Femur (tissue), 1 donor: ENCODE results near the gene GNPTAB.
"Not testable (repeated sequence)": the region's sequence is repeated elsewhere in the genome, so short reads cannot be mapped to it uniquely, and the experiment has no call there.

Experiments used
- DNase-seq: peaks from one replicate; pipeline ENCODE4 v3.0.0-alpha.2; 2017

The GNPTAB gene

GRCh38 chr12:101767537-101767936 lies 63.2 kb downstream of the GNPTAB start:
- no peak for DNase-seq

DNA sequence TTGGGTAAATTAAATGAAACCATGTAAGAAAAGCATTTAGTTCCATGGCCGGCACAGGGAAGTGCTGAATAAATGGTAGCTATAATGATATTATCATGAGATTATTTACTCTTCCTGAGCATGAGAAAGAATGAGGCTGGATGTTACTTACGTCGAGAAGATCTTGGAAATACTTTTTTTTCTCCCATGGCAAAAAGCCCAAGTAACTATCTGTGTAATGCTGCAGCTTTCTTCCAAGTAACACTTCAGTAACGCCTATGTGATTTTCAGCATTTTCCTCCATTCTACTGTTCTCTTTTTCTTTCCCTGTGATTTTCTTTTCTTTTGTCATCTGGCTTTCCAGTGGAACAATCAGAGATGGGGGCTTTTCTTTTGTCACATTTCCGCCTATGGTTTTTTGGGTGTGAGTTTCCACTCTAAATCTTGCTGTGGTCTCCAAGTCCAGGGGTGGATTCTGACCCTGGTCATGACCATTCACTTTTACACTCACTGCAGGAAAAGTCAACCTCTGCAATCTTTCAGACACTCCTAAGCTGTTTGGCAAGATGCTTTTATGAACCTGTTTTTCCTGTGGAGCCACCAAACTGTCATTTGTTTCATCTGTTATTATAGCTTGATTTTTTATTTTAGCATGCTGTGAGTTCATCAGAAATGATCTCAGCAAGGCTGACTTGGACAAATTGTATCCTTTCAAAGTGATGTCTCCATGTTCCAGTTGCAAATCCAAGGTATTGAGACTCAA lies 66.5 kb downstream of the GNPTAB start:
- DNase-seq: no peak

- DNase-seq: no peak
Measured at GRCh38 chr12:101763246-101763931, 67.4 kb downstream of the GNPTAB start.

- DNase-seq: no peak
Measured at GRCh38 chr12:101761781-101762180, 69.0 kb downstream of the GNPTAB start.

GRCh38 chr12:101761350-101761749 lies 69.4 kb downstream of the GNPTAB start:
- no peak for DNase-seq

DNA sequence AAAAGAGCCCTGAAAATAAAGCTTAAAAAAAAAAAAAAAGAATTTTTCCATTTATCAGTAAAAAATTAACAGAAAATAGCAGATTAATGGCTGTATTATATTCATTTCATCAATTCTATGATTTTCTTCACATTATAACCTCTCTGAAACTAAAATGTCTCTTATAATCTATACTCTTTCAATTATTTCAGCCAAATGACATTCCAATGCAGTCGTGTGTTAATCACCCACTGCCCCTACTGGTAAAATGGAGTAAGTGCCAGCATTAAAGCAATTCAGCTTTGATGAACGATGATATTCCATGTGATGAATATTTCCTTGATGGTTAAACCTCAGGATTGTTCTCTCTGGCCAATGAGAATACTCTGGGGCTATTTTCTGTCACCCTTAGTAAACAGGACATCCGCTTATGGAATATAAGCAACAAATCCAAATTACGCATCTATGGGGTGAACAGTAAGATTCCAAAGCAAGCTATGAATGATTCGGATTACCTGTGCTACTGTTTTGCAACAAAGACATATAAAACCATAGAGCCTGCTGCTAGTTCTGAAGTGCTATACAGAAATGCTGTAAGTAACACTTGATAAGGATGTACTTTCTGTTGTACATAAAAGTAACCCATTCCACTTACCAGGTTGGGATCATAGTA lies 71.2 kb downstream of the GNPTAB start:
- DNase-seq: no peak

GRCh38 chr12:101750152-101750551 lies 80.6 kb downstream of the GNPTAB start:
- DNase-seq: no peak

- DNase-seq: no peak
Measured at GRCh38 chr12:101749657-101750056, 81.1 kb downstream of the GNPTAB start.

- DNase-seq: no peak
Measured at GRCh38 chr12:101748907-101749306, 81.9 kb downstream of the GNPTAB start.

DNA sequence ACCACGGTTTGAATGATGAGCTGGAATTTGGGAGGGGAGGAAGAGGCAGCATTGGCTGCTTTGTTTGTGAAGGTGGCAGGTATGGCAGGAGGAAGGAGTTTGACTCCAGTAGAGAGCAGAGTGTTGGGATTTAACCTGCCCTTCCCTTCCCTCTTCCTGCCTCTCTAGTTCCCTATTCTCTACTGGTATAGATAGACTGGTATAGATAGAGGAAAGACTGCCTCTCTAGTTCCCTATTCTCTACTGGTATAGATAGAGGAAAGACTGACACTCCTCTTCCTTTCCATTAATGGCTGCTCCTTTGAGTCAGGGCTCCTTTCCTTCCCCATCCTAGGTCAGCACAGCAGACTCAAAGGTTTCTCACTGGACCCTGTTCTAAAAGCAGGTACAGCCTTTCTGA lies 83.1 kb downstream of the GNPTAB start:
- no peak for DNase-seq

GRCh38 chr12:101746661-101747060 lies 84.1 kb downstream of the GNPTAB start:
- DNase-seq: no peak

DNA sequence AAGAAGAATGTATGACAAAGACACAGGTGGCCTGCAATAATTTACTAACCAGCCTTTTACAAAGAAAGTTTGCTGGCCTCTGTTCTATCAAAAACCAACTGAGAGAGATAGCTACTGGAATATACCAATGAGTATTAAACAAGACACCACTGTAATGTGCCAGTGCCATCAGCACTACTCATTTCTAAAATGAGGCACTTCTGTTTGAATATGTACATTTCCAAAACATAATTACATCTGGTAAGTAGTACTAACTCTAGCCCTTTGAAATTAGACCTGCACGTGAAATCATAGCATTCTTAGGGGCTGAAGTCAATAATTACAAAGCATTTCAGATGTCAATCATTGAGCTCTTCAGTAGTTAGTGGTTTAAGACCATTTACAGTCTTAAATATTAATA lies 84.6 kb downstream of the GNPTAB start:
- DNase-seq: no peak

DNA sequence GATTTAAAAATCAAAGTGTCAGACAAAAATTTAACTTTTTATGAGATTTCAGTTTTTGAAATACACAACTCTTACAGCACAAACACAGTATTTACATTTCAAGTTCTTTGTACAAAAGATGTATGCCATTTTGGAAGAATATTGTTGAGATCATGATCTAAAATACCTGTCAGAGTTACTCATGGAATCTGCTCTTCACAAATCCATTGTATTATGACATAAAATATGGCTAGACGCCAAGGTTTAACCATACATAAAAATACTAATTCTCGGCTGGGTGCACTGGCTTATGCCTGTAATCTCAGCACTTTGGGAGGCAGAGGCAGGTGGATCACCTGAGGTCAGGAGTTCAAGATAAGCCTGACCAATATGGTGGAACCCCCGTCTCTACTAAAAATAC lies 85.3 kb downstream of the GNPTAB start:
- DNase-seq: no peak

DNA sequence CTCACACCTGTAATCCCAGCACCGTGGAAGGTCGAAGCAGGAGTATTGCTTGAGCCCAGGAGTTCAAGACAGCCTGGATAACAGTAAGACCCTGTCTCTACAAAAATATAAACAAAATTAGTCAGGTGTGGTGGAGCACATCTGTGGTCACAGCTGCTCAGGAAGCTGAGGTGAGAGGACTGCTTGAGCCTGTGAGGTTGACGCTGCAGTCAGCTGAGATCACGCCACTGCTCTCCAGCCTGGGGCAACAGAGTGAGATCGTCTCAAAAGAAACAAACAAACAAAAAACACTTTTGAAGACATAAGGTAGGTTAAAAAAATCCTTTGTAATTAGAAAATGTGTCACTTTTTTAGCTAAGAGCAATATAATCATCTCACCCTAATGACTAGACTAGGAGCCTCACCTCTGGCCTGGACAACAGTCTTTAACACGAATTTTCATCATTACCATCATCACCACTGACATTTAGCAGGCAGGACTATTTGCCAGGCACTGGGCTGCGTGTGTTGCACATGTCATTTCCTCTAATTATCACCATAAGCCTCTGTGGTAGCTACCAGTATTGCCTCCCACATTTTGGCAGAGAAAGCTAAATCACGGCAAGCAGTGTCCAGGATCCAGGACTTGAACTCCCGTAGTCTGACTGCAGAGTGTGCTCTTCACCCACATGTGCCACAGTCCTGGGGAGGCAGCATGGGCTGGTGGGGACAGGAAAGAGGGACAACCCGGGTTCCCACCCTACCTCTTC lies 86.9 kb downstream of the GNPTAB start:
- DNase-seq: no peak

DNA sequence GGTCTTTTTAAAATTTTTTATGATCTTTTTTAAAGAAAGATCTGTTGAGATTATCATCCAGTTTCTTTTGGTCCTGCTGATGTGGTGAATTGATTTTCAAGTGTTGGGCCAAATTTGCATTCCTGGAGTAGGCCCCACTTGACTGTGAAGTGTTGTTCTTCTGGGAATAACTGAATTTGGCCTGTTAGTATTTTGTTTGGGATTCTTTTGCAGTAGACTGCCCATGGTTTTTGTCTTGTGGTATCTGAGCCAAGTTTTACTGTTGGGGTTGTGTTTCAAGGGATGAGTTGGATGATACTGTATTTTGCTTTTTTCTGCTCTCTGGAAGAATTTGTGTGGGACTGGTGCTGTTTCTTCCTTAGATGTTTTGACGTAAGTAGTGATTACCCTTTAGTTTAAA lies 87.5 kb downstream of the GNPTAB start:
- no peak for DNase-seq

DNA sequence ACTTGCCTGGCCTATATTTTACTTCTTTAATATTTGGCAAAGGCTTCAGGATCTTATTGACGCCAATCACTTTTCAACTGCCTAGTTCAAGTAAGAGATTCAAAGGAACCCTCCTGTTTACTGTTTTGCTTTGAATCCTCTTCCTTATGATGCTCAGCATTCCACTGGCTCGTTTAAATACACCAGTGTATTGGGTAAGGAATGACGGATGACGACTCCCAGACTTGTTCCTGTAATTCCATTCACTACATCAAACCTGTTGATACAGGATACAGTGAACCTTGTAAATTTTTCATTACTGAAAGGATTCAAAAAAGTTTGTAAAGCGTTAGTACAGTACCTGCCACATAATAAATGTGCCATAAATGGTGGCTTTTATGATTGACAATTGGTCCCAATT lies 89.8 kb downstream of the GNPTAB start:
- DNase-seq: no peak

- no peak for DNase-seq
Measured at GRCh38 chr12:101740566-101740965, 90.2 kb downstream of the GNPTAB start.

DNA sequence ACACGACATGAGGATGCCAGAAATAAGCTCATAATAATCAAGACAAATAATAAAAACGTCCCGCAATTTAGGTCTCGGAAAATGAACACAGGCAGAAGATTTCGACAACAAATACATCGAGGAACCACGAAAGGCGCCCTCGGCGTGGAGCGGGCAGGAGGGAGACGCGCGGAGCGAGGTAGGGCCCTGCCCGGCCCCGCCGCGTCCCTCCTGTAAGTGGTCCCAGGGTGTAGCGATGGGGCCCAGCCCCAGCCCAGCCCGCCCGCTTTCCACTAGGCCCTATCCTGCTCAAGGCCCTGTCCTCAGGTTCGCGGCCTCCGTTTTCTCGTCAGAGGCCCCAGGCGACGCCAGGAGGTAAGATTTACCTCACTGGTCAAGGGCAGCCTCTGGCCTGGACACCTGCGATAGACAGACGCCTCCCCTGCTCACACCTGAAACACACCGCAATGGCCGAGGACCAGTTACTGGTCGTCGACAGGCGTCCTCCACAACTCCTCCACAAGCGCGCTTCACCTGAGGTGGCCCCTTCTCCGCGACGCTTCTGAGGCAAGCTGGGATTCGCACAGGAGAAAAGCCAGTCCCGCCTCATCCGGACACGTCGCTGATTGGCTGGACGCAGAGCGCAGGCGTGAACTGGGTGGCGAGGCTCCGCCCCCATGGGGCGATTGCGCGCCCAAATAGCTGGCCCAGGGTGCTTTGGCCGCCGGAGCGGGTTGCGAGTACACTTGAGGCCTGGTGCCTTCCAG lies 91.7 kb downstream of the GNPTAB start, which contains the start of gene SYCP3:
Gene SYCP3, minus strand, starts transcription at position 543 of the 746 bp plus-strand sequence. CDS start 1,527 bp downstream, outside the sequence.
- no peak for DNase-seq

DNA sequence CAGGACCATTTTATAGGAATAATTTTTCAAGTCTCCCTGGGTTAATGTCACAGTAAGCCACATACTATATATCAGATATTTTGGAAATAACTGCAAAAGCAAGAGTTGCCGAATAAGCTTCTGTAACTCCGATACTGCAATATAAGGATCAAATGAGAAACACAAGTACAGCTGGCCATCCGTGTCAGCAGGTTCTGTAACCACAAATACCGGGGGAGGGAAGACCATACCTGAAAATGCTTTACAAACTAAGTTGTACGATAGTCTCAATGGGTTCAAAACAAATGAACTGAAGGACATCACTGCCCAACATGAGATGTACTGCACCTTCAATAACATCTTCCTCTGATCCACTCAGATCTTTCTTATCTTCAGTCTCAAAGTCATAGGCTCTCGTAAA lies 93.3 kb downstream of the GNPTAB start:
- no peak for DNase-seq

GRCh38 chr12:101734482-101734881 lies 96.3 kb downstream of the GNPTAB start:
- DNase-seq: not testable (repeated sequence)

GRCh38 chr12:101733166-101733565 lies 97.6 kb downstream of the GNPTAB start:
- no peak for DNase-seq

- no peak for DNase-seq
Measured at GRCh38 chr12:101732318-101732717, 98.4 kb downstream of the GNPTAB start.
